IPS DF 19.7 (cell line): ENCODE measurements around the gene SYS1.

Source experiments
- DNase-seq: peaks from one replicate; pipeline ENCODE4 v3.0.0-alpha.2; 2013; ENCODE audit warnings: low read depth, low spot score

The SYS1 gene

DNA sequence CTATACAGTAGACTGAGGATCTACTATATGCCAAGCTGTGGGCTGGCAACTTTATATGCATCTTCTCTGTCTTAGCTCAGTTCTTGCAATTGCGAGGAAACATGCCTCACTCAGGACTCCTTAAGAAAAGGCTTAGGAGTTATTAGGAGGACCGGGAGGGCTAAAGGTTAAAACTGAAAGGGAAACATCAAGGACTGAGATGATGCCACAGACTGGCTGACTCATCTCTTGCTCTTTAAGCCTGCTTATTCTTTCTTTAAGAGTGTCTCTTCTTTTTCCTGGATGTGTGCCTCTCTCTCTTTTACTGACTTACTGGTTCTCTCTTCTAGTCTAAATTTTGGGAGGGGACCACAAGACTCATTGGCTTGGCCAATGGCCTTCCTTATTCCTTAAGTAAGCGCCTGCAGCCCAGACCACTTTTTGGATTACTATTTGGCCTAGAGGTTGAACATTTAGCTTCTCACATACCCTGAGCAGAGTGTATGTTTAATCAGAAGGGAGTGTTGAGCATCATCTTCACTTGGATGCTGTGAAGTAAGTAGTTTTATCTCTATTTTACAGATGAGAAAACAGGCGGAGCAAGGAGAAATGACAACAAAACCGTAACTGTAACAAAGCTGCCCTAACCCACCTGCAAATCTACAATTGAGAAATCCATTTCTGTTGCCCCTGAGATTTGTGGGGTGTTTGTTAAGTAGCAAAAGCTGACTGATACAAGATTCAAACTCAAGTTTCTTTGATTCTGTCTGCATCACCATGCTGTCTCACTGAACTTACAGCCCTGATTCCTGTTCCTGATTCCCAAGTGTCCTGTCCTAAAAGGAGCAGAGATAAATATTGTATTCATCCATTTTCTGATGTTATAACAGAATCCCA is 7.5 kb upstream of the SYS1 start:
- no peak for DNase-seq

DNA sequence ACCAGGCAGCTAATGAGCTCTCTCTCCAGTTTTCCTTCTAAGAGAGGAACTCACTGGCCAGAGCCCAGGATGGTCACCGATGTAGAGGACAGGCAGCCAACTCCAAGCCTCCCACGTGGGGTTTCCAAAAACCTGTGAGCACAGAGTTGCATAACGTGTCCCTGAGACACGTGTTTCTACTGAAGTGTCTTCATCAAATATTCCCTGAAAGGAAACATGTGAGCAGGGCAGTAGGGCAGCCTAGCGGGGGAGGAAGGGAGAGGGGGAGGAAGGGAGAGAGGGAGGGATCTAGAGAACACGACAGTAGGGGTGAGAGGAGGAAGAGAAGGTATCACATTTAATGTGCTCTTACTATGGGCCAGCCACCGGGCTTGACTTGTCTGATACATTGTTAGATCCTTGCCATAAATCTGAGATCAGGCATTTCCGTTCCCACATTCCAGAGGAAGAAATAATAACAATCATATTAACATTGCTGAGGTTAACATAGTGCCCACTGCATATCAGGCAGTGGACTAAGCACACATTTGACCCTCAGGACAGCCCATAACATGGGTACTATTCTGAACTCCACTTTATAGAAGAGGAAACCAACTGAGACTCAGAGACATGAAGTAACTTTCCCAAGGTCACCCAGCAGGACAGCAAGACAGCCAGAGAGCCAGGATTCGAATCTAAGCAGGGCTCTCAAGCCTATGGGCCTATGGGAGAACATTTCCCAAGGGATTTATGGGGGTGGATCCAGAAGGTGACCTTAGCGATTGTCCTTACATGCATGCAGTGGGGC is 4.5 kb upstream of the SYS1 start:
- DNase-seq, result no peak

DNA sequence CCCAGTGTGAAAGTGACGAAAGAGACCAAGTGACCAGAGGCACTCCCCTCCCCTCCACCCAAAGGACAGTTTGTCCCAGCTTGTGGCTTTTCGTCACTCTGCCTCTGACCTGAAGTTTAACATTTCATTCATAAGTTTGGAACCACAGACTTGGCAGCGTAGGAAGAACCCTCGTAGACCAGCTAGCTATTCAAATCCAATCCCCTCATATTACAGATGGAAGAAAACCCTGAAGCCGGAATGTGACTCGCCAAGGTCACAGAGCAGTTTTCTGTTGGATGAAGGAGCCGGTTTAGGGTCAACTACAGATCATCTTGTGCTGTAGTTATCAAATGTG is 3.9 kb upstream of the SYS1 start:
- no peak for DNase-seq

DNA sequence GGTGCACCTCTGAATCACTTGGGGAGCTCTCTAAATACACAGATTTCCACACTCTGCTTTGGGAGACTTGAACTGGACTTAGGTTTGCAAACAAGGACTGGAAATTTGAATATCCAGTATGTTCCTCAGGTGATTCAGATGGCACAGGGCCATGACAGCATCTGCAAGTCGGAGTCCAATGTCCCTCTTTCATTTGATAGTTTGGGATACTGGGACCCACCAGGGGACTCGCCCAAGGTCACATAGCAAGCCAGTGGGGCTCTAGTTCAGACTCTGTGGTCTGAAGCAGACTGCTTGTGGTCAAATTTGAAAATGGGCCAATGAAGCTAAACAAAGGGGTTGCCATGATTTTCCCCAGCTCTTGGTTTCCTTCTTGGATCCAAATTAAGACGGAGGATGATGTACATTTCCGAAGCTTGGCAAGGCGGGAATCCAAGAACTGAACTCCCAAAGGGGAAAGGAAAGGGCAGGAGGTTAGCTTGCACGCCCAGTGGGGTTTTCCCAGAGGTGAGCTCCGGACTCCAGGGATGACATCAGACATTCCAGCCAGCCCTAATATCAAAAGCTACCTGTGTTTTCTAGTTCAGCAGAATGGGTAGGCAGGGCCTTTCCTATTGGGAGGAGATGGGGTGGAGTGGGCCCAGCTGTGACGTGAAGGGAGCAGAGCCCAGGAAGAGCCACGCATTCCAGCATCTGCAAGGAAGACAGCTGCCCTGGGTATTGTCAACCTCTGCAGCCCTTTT is 3.4 kb upstream of the SYS1 start:
- DNase-seq, result no peak

DNA sequence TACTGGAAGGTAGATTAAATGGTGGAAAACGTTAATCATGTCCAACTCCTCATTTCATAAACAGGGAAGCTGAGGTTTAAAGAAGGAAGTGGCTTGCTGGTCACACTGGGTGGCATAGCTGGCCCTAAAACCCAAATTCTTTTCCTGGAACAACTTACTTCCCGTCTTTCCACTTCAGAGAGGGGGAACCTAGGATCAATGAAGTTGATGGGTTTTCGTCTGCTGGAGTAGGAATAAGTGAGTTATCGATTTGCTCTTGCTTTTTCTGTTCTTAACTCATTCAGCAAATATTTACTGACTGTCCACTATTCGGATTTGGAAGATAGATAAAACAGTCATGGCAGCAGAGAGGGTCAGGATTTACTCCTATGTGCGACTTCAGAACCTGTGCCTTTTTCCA is 1.2 kb upstream of the SYS1 start:
- DNase-seq, result no peak

DNA sequence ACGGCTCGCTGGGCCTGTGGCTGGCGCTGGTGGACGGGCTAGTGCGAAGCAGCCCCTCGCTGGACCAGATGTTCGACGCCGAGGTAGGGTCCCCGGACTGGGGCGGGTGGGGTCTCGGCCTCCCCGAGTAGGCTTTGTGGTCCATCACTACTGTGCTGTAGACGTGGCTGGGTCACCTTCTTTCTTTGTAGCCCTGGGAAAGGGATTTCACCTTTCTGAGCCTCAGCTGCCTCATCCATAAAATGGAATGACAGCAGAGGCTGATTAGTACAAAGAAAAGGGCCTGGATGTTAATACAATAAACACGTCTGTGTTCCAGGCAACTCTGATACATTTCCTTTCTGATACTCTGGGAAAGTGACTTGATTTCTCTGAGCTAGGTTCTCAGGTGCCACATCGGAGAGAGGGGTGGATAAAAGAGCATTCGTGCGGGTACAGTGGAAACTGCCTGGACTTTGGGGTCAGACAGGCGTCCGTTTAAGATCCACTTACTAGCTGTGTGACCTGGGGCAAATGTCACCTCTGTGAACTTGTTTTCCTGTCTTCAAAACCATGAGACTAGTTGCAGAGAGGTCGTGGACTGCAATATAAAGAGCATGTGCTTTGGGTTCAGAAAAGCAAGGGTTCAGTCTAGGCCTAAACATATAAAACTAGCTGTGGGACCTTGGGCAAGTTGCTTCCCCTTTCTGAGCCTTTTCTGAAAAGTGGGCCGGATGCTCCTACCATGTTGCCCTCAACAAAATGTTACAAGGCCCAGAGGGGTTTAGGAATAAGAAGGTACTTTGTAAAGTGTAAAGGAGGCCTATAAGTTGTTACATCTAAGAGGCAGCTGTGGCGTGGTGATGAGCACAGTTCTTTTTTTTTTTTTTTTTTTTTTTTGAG is 896 bp downstream of the SYS1 start:
- DNase-seq, result no peak

DNA sequence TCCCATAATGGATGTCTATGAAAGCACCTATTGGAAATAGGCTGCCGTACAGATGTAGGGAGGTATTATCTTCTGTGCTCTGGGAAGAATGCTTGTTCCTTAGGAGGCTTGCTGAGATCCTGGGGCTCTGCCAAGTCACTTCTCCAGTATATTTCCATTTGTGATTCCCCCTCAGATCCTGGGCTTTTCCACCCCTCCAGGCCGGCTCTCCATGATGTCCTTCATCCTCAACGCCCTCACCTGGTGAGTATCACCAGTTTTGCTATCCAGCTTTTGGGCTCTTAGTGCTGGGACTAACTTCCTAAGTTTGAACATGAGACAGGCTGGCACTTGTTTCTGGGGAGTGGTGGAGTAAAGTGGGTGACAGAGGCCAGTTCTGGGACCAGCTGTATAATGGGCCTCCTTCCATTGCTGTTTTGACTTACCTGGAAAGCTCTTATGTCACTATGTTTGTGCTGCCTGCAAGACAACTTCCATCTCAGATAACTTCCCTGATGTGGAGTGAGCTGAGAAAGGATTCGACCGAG is 2.6 kb downstream of the SYS1 start:
- no peak for DNase-seq

DNA sequence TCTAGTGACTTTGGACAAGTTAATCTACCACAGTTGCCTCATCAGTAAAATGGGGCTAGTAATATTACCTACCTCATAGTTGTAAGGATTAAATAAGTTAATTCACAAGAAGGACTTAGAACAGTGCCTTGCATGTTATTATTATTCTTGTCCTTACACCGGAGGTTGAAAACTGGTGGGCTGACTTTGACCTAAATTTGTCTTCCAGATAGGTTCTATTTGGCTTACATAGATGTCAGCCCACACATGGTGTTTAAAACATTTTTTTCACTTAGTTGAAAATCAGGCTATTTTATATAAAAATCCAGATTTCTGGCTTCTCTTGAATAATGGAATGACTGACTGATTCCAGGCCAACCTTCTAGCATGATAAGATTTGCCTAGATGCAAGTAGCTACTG is 3.2 kb downstream of the SYS1 start:
- no peak for DNase-seq

DNA sequence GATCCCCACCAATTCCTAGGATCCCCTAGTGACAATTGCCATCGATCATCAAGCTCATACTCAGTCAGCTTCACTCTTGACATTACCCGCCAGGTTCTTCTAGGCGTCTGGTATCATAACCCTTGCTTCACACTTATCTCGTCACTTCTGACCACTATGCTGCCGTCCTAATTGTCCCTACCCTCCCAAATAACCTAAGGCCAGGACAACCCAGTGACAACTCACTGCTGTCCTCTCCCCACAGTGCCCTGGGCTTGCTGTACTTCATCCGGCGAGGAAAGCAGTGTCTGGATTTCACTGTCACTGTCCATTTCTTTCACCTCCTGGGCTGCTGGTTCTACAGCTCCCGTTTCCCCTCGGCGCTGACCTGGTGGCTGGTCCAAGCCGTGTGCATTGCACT is 3.7 kb downstream of the SYS1 start:
- DNase-seq, result no peak

DNA sequence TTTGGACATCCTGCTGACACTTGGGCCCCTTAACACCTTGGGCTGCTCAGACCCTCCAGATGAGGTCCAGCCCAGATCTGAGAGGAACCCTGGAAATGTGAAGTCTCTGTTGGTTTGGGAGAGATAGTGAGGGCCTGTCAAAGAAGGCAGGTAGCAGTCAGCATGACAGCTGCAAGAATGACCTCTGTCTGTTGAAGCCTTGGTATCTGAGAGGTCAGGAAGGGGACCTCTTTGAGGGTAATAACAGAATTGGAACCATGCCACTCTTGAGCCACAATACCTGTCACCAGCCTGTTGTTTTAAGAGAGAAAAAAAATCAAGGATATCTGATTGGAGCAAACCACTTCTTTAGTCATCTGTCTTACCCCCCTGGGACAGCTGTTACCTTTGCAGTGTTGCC is 4.2 kb downstream of the SYS1 start:
- no peak for DNase-seq

DNA sequence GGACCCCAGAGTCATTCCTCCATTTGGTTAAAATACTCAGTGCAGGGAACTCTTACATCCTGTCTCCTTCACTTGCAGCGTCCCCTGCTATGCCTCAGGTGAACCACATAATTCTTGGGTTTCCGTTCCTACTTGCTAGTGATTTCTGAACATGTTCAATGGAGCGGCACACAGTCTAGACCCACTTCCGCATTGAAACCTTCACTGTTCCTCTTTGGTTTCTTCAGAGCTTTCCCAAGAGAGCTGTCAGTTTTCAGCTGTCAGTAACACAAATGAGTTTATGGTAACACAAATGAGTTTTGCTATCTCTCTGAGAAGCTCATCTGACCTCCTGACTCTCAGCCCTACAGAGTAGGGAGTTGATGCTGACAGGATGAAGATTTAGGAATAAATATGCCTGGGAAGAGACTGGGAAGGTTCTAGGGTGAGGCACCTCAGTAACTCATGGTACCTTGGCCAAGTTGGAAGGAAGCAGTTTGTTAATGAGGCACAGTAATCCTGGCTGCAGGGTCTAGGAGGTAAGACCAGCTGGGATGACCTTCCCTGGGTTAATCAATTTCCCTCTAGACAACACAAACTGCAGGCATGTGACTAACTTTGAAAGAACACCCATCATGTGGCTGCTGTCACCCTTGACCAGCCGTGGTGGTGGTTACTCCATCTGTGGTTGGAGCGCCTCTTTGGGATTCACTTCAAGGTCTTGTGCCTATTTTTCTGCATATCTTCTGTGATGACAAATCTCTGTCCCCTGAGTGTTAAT is 5.4 kb downstream of the SYS1 start:
- DNase-seq, result no peak

DNA sequence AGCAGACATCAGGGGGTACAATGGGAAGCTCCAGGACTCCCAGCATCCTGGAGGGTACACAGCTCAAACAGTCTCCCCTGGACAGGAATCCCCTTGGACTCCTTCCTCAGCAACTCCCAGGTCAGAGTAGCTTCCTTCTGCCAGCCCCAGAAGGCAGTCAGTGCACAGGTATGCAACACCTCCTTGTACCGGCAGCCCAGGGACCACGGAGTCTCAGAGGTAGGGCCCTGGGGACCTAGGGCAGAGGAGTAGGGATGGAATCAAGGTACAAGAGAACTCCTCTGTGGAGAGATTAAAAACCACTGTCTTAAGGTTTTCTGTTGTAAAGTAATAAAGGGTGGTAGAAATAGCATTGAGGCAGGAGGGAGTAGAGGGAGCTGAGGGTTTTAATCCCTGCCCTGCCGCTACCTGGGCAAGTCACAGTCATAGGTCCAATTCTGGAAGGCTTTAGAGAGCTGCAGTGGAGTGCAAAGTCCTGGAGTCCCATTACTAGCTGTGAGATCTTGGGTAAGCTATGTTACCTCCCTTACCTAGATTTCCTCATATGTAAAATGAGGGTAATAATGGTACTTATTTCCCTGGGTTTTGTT is 7.7 kb downstream of the SYS1 start:
- no peak for DNase-seq

DNA sequence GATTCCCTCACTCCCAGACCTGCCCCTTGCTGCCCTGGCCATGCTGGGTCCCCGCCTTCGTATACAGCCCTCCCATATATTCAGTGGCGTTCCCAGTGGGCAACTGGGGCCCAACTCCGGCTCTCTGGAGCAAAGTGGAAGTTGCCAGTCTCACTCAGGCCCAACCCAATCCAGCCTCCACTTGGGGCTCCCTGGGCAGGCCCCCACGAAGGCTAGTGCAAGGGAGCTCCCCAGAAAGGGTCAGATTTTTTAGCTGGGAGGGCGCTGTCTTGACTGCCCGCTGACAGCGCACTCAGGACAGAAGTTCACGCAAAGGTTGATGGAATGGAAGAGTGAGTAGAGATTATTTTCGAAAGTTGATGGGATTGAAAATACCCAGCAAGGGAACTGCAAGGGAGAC is 9.3 kb downstream of the SYS1 start:
- no peak for DNase-seq

DNA sequence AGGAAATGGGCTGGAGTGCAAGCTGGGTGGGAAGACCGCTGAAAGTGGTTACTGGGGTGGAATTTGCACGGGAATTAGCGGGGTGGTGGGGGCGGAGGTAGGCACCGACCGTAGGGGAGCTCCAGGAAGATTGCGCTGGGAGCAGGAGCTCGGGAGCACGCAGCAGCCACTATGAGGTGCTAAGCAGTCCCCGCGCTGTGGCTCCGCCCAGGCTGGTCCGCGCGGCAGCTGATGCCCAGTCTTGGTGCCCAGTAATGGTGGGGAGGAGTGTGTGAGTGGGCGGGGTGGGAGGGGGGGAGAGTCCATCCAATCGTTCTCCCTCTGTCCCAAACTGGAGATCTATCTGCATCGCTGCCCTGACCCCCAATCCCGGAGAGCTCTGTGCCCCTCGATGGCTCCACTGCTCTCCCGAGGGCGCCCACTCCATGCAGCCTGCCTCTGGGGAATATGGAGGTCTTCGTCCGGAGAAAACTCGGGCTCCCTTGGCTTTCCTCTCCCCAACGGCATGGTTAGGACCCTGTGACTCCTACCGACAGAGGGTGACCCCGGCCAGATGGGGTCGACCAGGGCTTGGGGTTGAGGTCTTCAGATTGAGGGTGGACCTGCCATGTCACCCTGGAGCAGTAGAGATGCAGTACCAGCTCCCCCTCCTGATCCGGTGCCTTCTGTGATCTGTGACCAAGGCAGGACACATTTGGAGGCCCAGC is 9.8 kb downstream of the SYS1 start:
- DNase-seq, result no peak

DNA sequence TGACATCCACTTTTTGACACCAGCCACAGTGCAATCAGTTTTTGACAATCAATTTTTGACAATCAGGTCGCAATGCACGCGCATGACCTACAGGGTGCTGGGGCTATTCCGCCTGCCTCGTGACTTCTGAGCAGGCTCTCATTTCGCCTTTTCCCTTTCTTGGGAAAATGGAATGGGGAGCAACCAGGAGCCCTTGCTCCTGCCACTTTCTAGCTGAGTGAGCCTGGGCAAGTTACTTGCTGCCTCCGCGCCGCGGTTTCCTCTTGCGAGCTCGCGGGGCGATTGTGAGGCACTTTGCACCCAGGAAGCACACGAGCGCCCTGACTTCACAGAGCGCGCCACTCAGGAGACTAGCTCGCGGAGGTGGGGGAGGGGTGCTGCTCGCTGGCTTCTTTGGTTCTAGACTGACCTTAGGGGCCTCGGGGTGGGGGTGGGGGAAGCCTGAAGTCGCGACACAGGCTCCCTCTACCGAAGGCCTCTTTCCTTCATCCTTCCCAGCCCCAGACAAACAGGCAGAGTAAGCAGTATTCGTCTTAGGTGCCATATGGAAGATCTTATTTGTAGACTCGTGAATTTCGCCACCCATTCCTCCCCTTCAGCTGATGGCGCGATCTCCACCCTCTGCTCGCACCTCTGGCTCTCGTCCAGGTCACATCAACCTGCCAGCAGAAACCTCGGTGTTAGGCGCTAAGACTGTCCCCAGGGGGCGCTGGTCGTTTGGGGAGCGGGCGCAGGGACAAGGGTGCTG is 10.6 kb downstream of the SYS1 start:
- peak; percentile 47 for DNase-seq

DNA sequence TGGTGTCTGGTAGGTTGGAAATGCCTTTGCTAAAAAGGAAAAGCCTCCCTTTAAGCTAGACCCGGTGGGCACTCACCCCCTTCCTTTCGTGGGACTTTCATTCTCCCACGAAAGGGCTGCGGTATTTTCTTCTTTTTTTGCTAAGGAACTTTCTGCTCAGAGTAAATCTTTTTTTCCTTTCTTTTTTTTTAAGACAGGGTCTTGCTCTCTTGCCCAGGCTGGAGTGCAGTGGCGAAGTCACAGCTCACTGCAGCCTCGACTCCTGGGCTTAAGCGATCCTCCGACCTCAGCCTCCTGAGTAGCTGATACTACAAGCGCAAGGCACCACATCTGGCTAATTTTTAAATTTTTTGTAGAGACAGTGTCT is 11.1 kb downstream of the SYS1 start:
- no peak for DNase-seq

DNA sequence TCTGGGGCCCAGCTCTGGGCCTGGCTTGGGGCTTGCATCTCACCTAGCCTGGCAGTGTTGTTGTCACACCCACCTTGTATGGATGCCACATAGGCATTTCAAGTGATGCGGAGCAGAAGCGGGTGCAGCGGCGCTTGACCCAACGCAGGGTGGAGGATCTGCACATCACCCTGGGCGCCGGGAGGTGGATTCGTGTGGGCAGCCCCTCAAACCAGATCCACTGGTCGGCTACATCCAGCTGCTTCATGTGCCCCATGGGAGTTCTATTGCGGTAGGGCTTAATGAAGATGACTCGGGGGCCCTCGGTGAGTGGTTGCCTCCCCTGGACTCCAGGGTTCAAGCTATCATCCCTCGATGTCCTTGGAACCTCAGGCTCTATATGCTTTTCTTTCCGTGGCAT is 12.0 kb downstream of the SYS1 start:
- DNase-seq, result no peak

DNA sequence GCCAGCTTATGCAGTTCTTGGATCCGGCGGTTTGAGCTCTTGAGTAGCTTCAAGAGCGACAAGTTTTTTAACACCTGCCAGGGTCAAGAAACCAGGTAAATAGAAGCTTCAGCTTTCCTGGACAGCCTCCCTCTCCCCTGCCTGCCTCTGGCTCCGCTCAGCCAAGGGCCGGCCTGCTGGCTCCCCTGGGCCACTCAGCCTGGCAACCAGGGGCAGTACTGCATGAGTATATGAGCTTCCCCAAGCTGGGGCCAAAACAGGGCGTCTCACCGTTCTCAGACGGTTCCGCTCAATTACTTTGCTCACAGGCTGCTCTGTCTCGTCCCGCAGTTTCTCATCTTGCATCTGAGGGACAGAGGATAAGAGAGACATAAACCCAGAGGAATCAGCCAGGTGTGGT is 14.3 kb downstream of the SYS1 start:
- DNase-seq, result no peak

DNA sequence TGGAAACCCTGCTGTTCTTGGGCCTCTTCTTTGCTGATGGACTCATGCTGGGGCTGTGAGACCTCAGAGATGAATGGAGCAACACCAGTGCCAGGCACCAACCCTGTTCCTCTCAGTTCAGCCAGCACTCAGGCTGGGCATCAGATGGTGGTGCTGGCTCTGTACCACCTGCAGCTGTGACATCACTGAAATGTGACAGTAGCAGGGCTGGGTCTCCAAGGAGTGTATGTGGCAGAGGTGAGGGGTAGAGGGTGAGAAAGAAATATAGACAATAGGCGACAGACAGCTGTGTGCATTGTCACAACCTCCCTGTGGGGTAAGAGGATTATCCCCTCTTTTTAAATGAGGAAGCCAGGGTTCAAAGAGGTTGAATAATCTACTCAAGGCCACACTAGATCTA is 15.2 kb downstream of the SYS1 start, which contains the start of gene TP53TG5:
Gene TP53TG5, minus strand, starts transcription at position 135 of the 400 bp plus-strand sequence. Its CDS starts 89 bp downstream, at position 46.
- DNase-seq, result no peak
